Trophoblast cell (in vitro differentiated cells and primary cell): ENCODE data around the gene C3orf49. TPM values are rescaled to one million over a fixed set of nuclear protein-coding genes. Genes with fewer than 3 reads are reported as not detected.

Source experiments
- DNase-seq, 2 donors: peaks; one replicate each; pipeline ENCODE4 v3.0.0-alpha.2; 2016
- H2AFZ ChIP-seq: 2 replicates; pipeline ENCODE4 v1.6.1; 2013; ENCODE audit warnings: low read length, moderate library complexity, mild to moderate bottlenecking; ENCODE audit not compliant: insufficient read depth, poor library complexity
- H2AK5ac ChIP-seq: 2 replicates; pipeline ENCODE4 v1.6.1; 2013; ENCODE audit warnings: mild to moderate bottlenecking, low read length
- H2BK120ac ChIP-seq: 2 replicates; pipeline ENCODE4 v1.6.1; 2013; ENCODE audit warnings: low read length, mild to moderate bottlenecking, moderate library complexity; ENCODE audit not compliant: insufficient read depth, poor library complexity
- H2BK12ac ChIP-seq: 2 replicates; pipeline ENCODE4 v1.6.1; 2013; ENCODE audit warnings: mild to moderate bottlenecking, low read length, moderate library complexity
- H2BK5ac ChIP-seq: 2 replicates; pipeline ENCODE4 v1.6.1; 2013; ENCODE audit warnings: low read length, low read depth, moderate library complexity, mild to moderate bottlenecking; ENCODE audit not compliant: poor library complexity
- H3K14ac ChIP-seq: 2 replicates; pipeline ENCODE4 v1.6.1; 2013; ENCODE audit warnings: mild to moderate bottlenecking, low read length
- H3K18ac ChIP-seq: 2 replicates; pipeline ENCODE4 v1.6.1; 2013; ENCODE audit warnings: mild to moderate bottlenecking, low read length
- H3K23ac ChIP-seq: 2 replicates; pipeline ENCODE4 v1.6.1; 2013; ENCODE audit warnings: low read length
- H3K27ac ChIP-seq: 2 replicates; pipeline ENCODE4 v1.5.1; 2013; ENCODE audit warnings: low read depth, mild to moderate bottlenecking, inconsistent platforms, low read length, moderate library complexity
- H3K27me3 ChIP-seq: 2 replicates; pipeline ENCODE4 v1.6.1; 2013; ENCODE audit warnings: inconsistent platforms, mild to moderate bottlenecking, low read length, moderate library complexity; ENCODE audit not compliant: insufficient read depth
- H3K36me3 ChIP-seq, 2 experiments: 1 replicate in 1 of 2; 2 replicates in 1 of 2; pipeline ENCODE4 v1.6.1; 2013; ENCODE audit warnings: low read length in 2 of 2, mild to moderate bottlenecking in 2 of 2, moderate library complexity in 1 of 2; ENCODE audit not compliant: insufficient read depth in 2 of 2, control insufficient read depth in 1 of 2
- H3K4ac ChIP-seq: 2 replicates; pipeline ENCODE4 v1.6.1; 2013; ENCODE audit warnings: low read depth, mild to moderate bottlenecking, low read length, moderate library complexity
- H3K4me1 ChIP-seq, 2 experiments: 1 replicate in 1 of 2; 2 replicates in 1 of 2; pipeline ENCODE4 v1.6.1; 2013; ENCODE audit warnings: low read length in 2 of 2, mild to moderate bottlenecking in 2 of 2, moderate library complexity in 1 of 2; ENCODE audit not compliant: insufficient read depth in 2 of 2, control insufficient read depth in 1 of 2
- H3K4me2 ChIP-seq: 2 replicates; pipeline ENCODE4 v1.6.1; 2013; ENCODE audit warnings: inconsistent platforms, mild to moderate bottlenecking, low read length, moderate library complexity
- H3K4me3 ChIP-seq: 2 replicates; pipeline ENCODE4 v1.5.1; 2013; ENCODE audit warnings: mild to moderate bottlenecking, low read depth, low read length, inconsistent platforms
- H3K79me1 ChIP-seq: one replicate; pipeline ENCODE4 v1.6.1; 2013; ENCODE audit warnings: low read length
- H3K79me2 ChIP-seq: 2 replicates; pipeline ENCODE4 v1.6.1; 2013; ENCODE audit warnings: low read length, mild to moderate bottlenecking; ENCODE audit not compliant: control insufficient read depth, insufficient read depth, poor library complexity
- H3K9ac ChIP-seq: 2 replicates; pipeline ENCODE4 v1.6.1; 2013; ENCODE audit warnings: mild to moderate bottlenecking, low read length
- H3K9me3 ChIP-seq: 2 replicates; pipeline ENCODE4 v1.6.1; 2013; ENCODE audit warnings: low read depth, mild to moderate bottlenecking, control low read depth, inconsistent platforms, low read length; ENCODE audit not compliant: insufficient read depth
- H4K12ac ChIP-seq: 2 replicates; pipeline ENCODE4 v1.6.1; 2013; ENCODE audit warnings: low read depth, mild to moderate bottlenecking, low read length, moderate library complexity
- H4K8ac ChIP-seq: 2 replicates; pipeline ENCODE4 v1.6.1; 2013; ENCODE audit warnings: low read depth, mild to moderate bottlenecking, low read length, moderate library complexity
- H4K91ac ChIP-seq: one replicate; pipeline ENCODE4 v1.6.1; 2013; ENCODE audit warnings: low read depth, mild to moderate bottlenecking, low read length, moderate library complexity
- WGBS: extraction: QIAGEN DNeasy Blood & Tissue Kit; methylation state at CpG from one replicate; pipeline ENCODE4 v1.1.7; 2013; ENCODE audit warnings: missing lambda C conversion rate; ENCODE audit not compliant: insufficient read length, insufficient coverage; ENCODE audit errors: extremely low coverage; 5-methylcytosine and 5-hydroxymethylcytosine counted together
- polyA plus RNA-seq: library from polyadenylated mRNA; stranded (reverse); fragments of 200-250 nt; gene quantifications from 2 replicates; pipeline ENCODE4 v1.2.3, GENCODE V29; 2013

C3orf49 gene
- polyA plus RNA-seq = 0.07 TPM in 2 replicates

- Histone ChIP-seq H4K8ac (no peak within 1 kb of the TSS), H2BK5ac (no peak within 1 kb of the TSS), H3K79me1 (no peaks in the 10 kb centered on the region), H3K14ac (no peak within 1 kb of the TSS), H3K4me1 (no peaks in the 10 kb centered on the region), H2AFZ (no peak within 1 kb of the TSS), H3K18ac (no peak within 1 kb of the TSS), H4K12ac (no peak within 1 kb of the TSS), H3K27ac (no peak within 1 kb of the TSS), H3K4me2 (no peak within 1 kb of the TSS), H3K36me3 (no peaks in the 10 kb centered on the region), H3K27me3 (no peaks in the 10 kb centered on the region), H3K79me2 (no peaks in the 10 kb centered on the region), H2BK120ac (no peak within 1 kb of the TSS), H3K4me3 (no peak within 1 kb of the TSS), H2BK12ac (no peak within 1 kb of the TSS), H3K23ac (no peak within 1 kb of the TSS), H4K91ac (no peak within 1 kb of the TSS), H3K9me3 (no peaks in the 10 kb centered on the region), H2AK5ac (no peak within 1 kb of the TSS), H3K9ac (no peak within 1 kb of the TSS), H3K4ac (no peak within 1 kb of the TSS)
- WGBS = no CpG with 5 or more reads among the region's 1 CpG
- DNase-seq = no peak
Observed at GRCh38 chr3:63819151-63819398, at the start of gene C3orf49. Gene C3orf49, plus strand, starts transcription at chr3:63819299. Its CDS starts 173 bp downstream, at chr3:63819472.

GRCh38 chr3:63774781-63775180 lies 44.3 kb upstream of the C3orf49 start:
- Histone ChIP-seq H3K4ac (no peak overlapping the region), H3K4me3 (no peak overlapping the region), H3K18ac (no peak overlapping the region), H3K4me2 (no peak overlapping the region), H3K27ac (no peak overlapping the region), H2BK12ac (no peak overlapping the region), H3K27me3 (no peaks in the 10 kb centered on the region), H3K9me3 (no peaks in the 10 kb centered on the region), H3K36me3 (no peaks in the 10 kb centered on the region), H3K23ac (no peak overlapping the region), H3K79me1 (no peaks in the 10 kb centered on the region), H2BK5ac (no peak overlapping the region), H2AFZ (no peak overlapping the region), H3K4me1 (no peaks in the 10 kb centered on the region), H3K9ac (no peak overlapping the region), H3K79me2 (no peaks in the 10 kb centered on the region), H4K12ac (no peak overlapping the region), H2AK5ac (no peak overlapping the region), H2BK120ac (no peak overlapping the region), H4K8ac (no peak overlapping the region), H4K91ac (no peak overlapping the region), H3K14ac (no peak overlapping the region)
- WGBS = no CpG with 5 or more reads among the region's 5 CpGs
- no peak for DNase-seq

- Histone ChIP-seq H3K27ac (no peak overlapping the region), H2BK12ac (no peak overlapping the region), H2BK120ac (no peak overlapping the region), H2BK5ac (no peak overlapping the region), H4K91ac (no peak overlapping the region), H3K79me2 (no peaks in the 10 kb centered on the region), H3K27me3 (no peaks in the 10 kb centered on the region), H3K14ac (no peak overlapping the region), H3K18ac (no peak overlapping the region), H3K9me3 (no peaks in the 10 kb centered on the region), H3K9ac (no peak overlapping the region), H3K4me3 (no peak overlapping the region), H2AFZ (no peak overlapping the region), H3K36me3 (no peaks in the 10 kb centered on the region), H2AK5ac (no peak overlapping the region), H3K79me1 (no peaks in the 10 kb centered on the region), H4K12ac (no peak overlapping the region), H3K4ac (no peak overlapping the region), H3K4me2 (no peak overlapping the region), H3K23ac (no peak overlapping the region), H3K4me1 (no peaks in the 10 kb centered on the region), H4K8ac (no peak overlapping the region)
- WGBS = no CpG with 5 or more reads among the region's 4 CpGs
- no peak for DNase-seq
Observed at GRCh38 chr3:63779227-63779626, 39.9 kb upstream of the C3orf49 start.

GRCh38 chr3:63791974-63792373 lies 27.1 kb upstream of the C3orf49 start:
- DNase-seq = peak; percentile 51 to 95
- no peaks in the 10 kb centered on the region for H3K9me3 ChIP-seq
- WGBS = no CpG with 5 or more reads among the region's 1 CpG

More at GRCh38 chr3:63791974-63792373, 27.1 kb upstream of the C3orf49 start:
- Histone ChIP-seq H3K4me3 (no peak overlapping the region), H3K14ac (no peak overlapping the region), H3K27me3 (no peaks in the 10 kb centered on the region), H3K4me2 (no peak overlapping the region), H3K27ac (no peak overlapping the region), H2AFZ (no peak overlapping the region), H3K79me1 (peaks cover 3% of the 10 kb centered on the region), H3K4me1 (peaks cover 3 to 7% of the 10 kb centered on the region in 2 experiments), H2AK5ac (no peak overlapping the region), H4K91ac (no peak overlapping the region), H3K9ac (no peak overlapping the region), H3K23ac (no peak overlapping the region), H2BK120ac (no peak overlapping the region), H3K36me3 (no peaks in the 10 kb centered on the region), H2BK12ac (no peak overlapping the region), H3K4ac (no peak overlapping the region), H3K18ac (no peak overlapping the region), H4K8ac (no peak overlapping the region), H3K79me2 (no peaks in the 10 kb centered on the region), H2BK5ac (no peak overlapping the region), H4K12ac (no peak overlapping the region)
